Pulmonary artery endothelial cell (primary cell): ENCODE results near the gene UST. TPM values are rescaled to one million over a fixed set of nuclear protein-coding genes. Genes with fewer than 3 reads are reported as not detected.
"Not testable (repeated sequence)": the region's sequence is repeated elsewhere in the genome, so short reads cannot be mapped to it uniquely, and the experiment has no call there.

Experiments used
- DNase-seq: peaks from one replicate; pipeline ENCODE4 v3.0.0-alpha.2; 2011; ENCODE audit warnings: low read depth, low spot score
- total RNA-seq: library from RNA; depleted of rRNA; stranded (reverse); fragments of >200 nt; gene quantifications from 2 replicates; pipeline ENCODE4 v1.2.3, GENCODE V29; 2014

The UST gene
- total RNA-seq, 1 donor from 2014 or later: 1.6 TPM

GRCh38 chr6:148893073-148893472 lies 146.2 kb downstream of the UST start:
- DNase-seq: no peak

GRCh38 chr6:148893481-148893880 lies 146.7 kb downstream of the UST start:
- no peak for DNase-seq

- no peak for DNase-seq
These were observed 151.7 kb downstream of the UST start for GRCh38 chr6:148898376-148899014.

GRCh38 chr6:148904896-148905870 lies 158.4 kb downstream of the UST start:
- DNase-seq: no peak

- DNase-seq: no peak
These were observed 159.1 kb downstream of the UST start for GRCh38 chr6:148905901-148906300.

- DNase-seq: no peak
These were observed 159.6 kb downstream of the UST start for GRCh38 chr6:148906386-148906785.

GRCh38 chr6:148907573-148907972 lies 160.7 kb downstream of the UST start:
- DNase-seq: no peak

- no peak for DNase-seq
These were observed 165.4 kb downstream of the UST start for GRCh38 chr6:148912252-148912651.

- DNase-seq: no peak
These were observed 169.0 kb downstream of the UST start for GRCh38 chr6:148915810-148916209.

GRCh38 chr6:148916485-148916884 lies 169.7 kb downstream of the UST start:
- DNase-seq: not testable (repeated sequence)

- DNase-seq: no peak
These were observed 177.6 kb downstream of the UST start for GRCh38 chr6:148924226-148925012.

- DNase-seq: no peak
These were observed 178.9 kb downstream of the UST start for GRCh38 chr6:148925701-148926100.

GRCh38 chr6:148926478-148926877 lies 179.6 kb downstream of the UST start:
- DNase-seq: no peak

GRCh38 chr6:148927586-148927985 lies 180.8 kb downstream of the UST start:
- DNase-seq: no peak

- no peak for DNase-seq
These were observed 182.0 kb downstream of the UST start for GRCh38 chr6:148928811-148929210.

GRCh38 chr6:148932208-148932607 lies 185.4 kb downstream of the UST start:
- no peak for DNase-seq

GRCh38 chr6:148932731-148933130 lies 185.9 kb downstream of the UST start:
- no peak for DNase-seq

- no peak for DNase-seq
These were observed 187.7 kb downstream of the UST start for GRCh38 chr6:148934539-148934938.

- DNase-seq: no peak
These were observed 188.1 kb downstream of the UST start for GRCh38 chr6:148934961-148935360.

GRCh38 chr6:148935705-148936435 lies 189.0 kb downstream of the UST start:
- no peak for DNase-seq

- no peak for DNase-seq
These were observed 196.6 kb downstream of the UST start for GRCh38 chr6:148943451-148943850.
